ENCODE data around the gene MORN3. TPM values are rescaled to one million over a fixed set of nuclear protein-coding genes. Genes with fewer than 3 reads are reported as not detected.

Gene MORN3
- polyA plus RNA-seq, 1 donor (not counting 4 experiments of a cell fraction or from before 2014, with no cell fraction given) = 0.30 TPM

DNA sequence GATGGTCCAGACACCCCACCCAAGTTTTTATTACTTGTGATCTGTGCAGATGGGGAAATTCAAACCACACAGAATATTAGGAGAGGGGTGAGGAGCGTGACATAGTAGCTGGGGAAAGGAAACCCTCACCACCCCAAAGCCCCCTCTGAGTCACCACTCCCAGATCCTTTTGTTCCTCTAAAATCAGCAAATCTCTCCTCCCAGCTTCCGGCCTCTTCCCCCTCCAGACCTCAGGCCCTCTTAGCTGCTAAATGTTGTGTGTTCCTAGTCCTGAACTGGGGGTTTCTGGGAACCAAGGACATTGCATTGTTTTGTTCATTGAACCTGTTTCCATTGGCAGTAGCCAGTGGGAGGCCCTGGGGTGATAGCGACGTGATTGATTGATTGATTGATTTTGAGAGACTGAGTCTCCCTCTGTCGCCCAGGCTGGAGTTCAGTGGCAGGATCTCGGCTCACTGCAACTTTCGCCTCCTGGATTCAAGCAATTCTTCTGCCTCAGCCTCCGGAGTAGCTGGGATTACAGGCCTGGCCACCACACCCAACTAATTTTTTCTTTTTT is 49.0 kb downstream of the MORN3 start:
- Histone ChIP-seq H3K79me2 (ENCODE audit: control insufficient read depth, insufficient read depth, low read length) (no peaks in the 10 kb centered on the region), H3K9me1 (ENCODE audit: control insufficient read depth, extremely low read depth, insufficient read depth, low read length) (no peaks in the 10 kb centered on the region), H3K9me3 (ENCODE audit: control insufficient read depth, low read depth, low read length) (no peaks in the 10 kb centered on the region), H3K4me3 (ENCODE audit: control insufficient read depth in 2 of 3, extremely low read depth in 1 of 3, insufficient read depth in 2 of 3, low read depth in 1 of 3, low read length in 3 of 3) (no peak overlapping the region), H3K4me2 (ENCODE audit: control insufficient read depth, extremely low read depth, insufficient read depth, low read depth, low read length) (no peak overlapping the region), H3K27me3 (ENCODE audit: control insufficient read depth, extremely low read depth, insufficient read depth, low read length) (no peaks in the 10 kb centered on the region), H4K20me1 (ENCODE audit: control insufficient read depth, extremely low read depth, insufficient read depth, low read length) (no peaks in the 10 kb centered on the region), H3K9ac (ENCODE audit: control insufficient read depth, extremely low read depth, insufficient read depth, low read length) (no peak overlapping the region), H3K4me1 (ENCODE audit: control insufficient read depth, extremely low read depth, insufficient read depth, low read length) (peaks cover 5% of the 10 kb centered on the region), H3K36me3 (ENCODE audit: control insufficient read depth in 2 of 2, extremely low read depth in 1 of 2, insufficient read depth in 2 of 2, low read length in 2 of 2) (no peaks in the 10 kb centered on the region), H2AFZ (ENCODE audit: control insufficient read depth, low read length) (no peak overlapping the region), H3K27ac (ENCODE audit: control insufficient read depth, insufficient read depth, low read length) (no peak overlapping the region)
- dilution Hi-C loops (cut with MboI; ENCODE audit: extremely low pct_ligation_motif_present, low sequenced_read_pairs) = no loop called here
- no peak for DNase-seq (ENCODE audit: low read depth, low spot score)
- TF ChIP-seq, protein P1, sequence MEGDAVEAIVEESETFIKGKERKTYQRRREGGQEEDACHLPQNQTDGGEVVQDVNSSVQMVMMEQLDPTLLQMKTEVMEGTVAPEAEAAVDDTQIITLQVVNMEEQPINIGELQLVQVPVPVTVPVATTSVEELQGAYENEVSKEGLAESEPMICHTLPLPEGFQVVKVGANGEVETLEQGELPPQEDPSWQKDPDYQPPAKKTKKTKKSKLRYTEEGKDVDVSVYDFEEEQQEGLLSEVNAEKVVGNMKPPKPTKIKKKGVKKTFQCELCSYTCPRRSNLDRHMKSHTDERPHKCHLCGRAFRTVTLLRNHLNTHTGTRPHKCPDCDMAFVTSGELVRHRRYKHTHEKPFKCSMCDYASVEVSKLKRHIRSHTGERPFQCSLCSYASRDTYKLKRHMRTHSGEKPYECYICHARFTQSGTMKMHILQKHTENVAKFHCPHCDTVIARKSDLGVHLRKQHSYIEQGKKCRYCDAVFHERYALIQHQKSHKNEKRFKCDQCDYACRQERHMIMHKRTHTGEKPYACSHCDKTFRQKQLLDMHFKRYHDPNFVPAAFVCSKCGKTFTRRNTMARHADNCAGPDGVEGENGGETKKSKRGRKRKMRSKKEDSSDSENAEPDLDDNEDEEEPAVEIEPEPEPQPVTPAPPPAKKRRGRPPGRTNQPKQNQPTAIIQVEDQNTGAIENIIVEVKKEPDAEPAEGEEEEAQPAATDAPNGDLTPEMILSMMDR (optimal IDR thresholded peaks at IDR 0.05 in 1 of 3, IDR thresholded peaks at IDR 0.05 in 1 of 3, conservative IDR thresholded peaks at IDR 0.05 in 1 of 3; ENCODE audit: extremely low read depth in 1 of 3, insufficient read depth in 2 of 3, low read length in 3 of 3) = no peak
- TF ChIP-seq EZH2 (IDR thresholded peaks at IDR 0.05; ENCODE audit: low read length) = no peak
- no peak for FAIRE-seq

DNA sequence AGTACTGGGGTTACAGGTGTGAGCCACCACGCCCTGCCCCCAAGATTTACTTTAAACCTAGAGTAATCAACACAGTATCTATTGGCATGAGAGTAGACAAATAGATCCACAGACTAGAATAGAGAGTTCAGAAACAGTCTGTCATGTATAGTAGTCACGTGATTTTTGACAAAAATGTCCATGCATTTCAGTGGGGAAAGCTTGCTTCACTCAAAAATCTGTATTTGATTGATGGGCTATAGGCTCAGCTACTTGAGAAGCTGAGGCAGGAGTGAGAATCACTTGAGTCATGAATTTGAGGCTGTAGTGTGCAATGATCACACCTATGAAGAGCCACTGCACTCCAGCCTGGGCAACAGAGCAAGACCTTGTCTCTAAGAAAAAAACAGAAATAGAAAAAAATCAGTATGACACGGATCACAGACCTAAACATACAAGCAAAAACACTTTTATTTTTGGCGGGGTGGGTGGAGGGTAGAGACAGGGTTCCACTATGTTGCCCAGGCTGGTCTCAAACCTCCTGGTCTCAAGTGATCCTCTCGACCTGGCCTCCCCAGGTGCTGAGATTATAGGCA is 50.7 kb downstream of the MORN3 start:
- Histone ChIP-seq H3K79me2 (ENCODE audit: control insufficient read depth, insufficient read depth, low read length) (no peaks in the 10 kb centered on the region), H3K27ac (ENCODE audit: control insufficient read depth, insufficient read depth, low read length) (no peak overlapping the region), H3K9me3 (ENCODE audit: control insufficient read depth, low read depth, low read length) (no peaks in the 10 kb centered on the region), H3K9me1 (ENCODE audit: control insufficient read depth, extremely low read depth, insufficient read depth, low read length) (no peaks in the 10 kb centered on the region), H3K4me2 (ENCODE audit: control insufficient read depth, extremely low read depth, insufficient read depth, low read depth, low read length) (no peak overlapping the region), H3K27me3 (ENCODE audit: control insufficient read depth, extremely low read depth, insufficient read depth, low read length) (no peaks in the 10 kb centered on the region), H2AFZ (ENCODE audit: control insufficient read depth, low read length) (no peak overlapping the region), H3K36me3 (ENCODE audit: control insufficient read depth in 2 of 2, extremely low read depth in 1 of 2, insufficient read depth in 2 of 2, low read length in 2 of 2) (no peaks in the 10 kb centered on the region), H3K9ac (ENCODE audit: control insufficient read depth, extremely low read depth, insufficient read depth, low read length) (no peak overlapping the region), H3K4me1 (ENCODE audit: control insufficient read depth, extremely low read depth, insufficient read depth, low read length) (no peaks in the 10 kb centered on the region), H3K4me3 (ENCODE audit: control insufficient read depth in 2 of 3, extremely low read depth in 1 of 3, insufficient read depth in 2 of 3, low read depth in 1 of 3, low read length in 3 of 3) (no peak overlapping the region), H4K20me1 (ENCODE audit: control insufficient read depth, extremely low read depth, insufficient read depth, low read length) (no peaks in the 10 kb centered on the region)
- DNase-seq (ENCODE audit: low read depth, low spot score) = no peak
- no peak for FAIRE-seq
- TF ChIP-seq, protein P1 (optimal IDR thresholded peaks at IDR 0.05 in 1 of 3, IDR thresholded peaks at IDR 0.05 in 1 of 3, conservative IDR thresholded peaks at IDR 0.05 in 1 of 3; ENCODE audit: extremely low read depth in 1 of 3, insufficient read depth in 2 of 3, low read length in 3 of 3) = no peak
- TF ChIP-seq EZH2 (IDR thresholded peaks at IDR 0.05; ENCODE audit: low read length) = no peak
- dilution Hi-C loops (cut with MboI; ENCODE audit: extremely low pct_ligation_motif_present, low sequenced_read_pairs) = no loop called here

Measured in keratinocyte (primary cell).